Right cardiac atrium (tissue), 5 donors: Measurements from ENCODE around the gene DOCK4. TPM values are rescaled to one million over a fixed set of nuclear protein-coding genes. Genes with fewer than 3 reads are reported as not detected.

Experiments used
- ATAC-seq, 2 donors: fragments of 200-7000 bp; cut with Tn5 transposase; one replicate each; pipeline versions ENCODE4 v1.8.0 to v1.9.1; 2020; ENCODE audit warnings: moderate library complexity in 2 of 2, mild to moderate bottlenecking in 1 of 2
- DNase-seq, 3 donors: peaks; one replicate each; pipeline ENCODE4 v3.0.0-alpha.2; 2020
- H3K27ac ChIP-seq: one replicate; pipeline ENCODE4 v1.5.1; 2013; ENCODE audit warnings: mild to moderate bottlenecking, low read length, control low read depth, moderate library complexity
- H3K27me3 ChIP-seq: one replicate; pipeline ENCODE4 v1.6.1; 2013; ENCODE audit not compliant: control insufficient read depth, insufficient read depth
- H3K4me1 ChIP-seq: one replicate; pipeline ENCODE4 v1.6.1; 2013; ENCODE audit warnings: low read length; ENCODE audit not compliant: control insufficient read depth, insufficient read depth
- H3K4me3 ChIP-seq: one replicate; pipeline ENCODE4 v1.5.1; 2013; ENCODE audit warnings: low read length, control low read depth
- H3K9me3 ChIP-seq: one replicate; pipeline ENCODE4 v1.6.1; 2013; ENCODE audit warnings: low read length; ENCODE audit not compliant: control insufficient read depth
- WGBS: extraction: QIAGEN DNeasy Blood & Tissue Kit; methylation state at CpG from one replicate; pipeline ENCODE4 v1.1.7; 2013; 5-methylcytosine and 5-hydroxymethylcytosine counted together
- intact Hi-C, 4 donors: fragments of 100-400 bp; cut with DNase I; formaldehyde crosslinking; loops; one replicate each; pipeline versions ENCODE4 v1.11.0 to v1.14.0; 2022 to 2023
- polyA plus RNA-seq: library from polyadenylated mRNA; stranded (reverse); fragments of 200-250 nt; gene quantifications from one replicate; pipeline ENCODE4 v1.2.3, GENCODE V29; 2013
- total RNA-seq, 4 donors: library from RNA; stranded (reverse); fragmentation: NEBNext Ultra II Directional; extraction: Animal tissue kit (Norgen Biotek cat#: 25700); gene quantifications; one replicate each; pipeline ENCODE4 v1.2.1, GENCODE V29; 2021
- donor health status: healthy with polysubstance abuse.
- donor health status: DM: no; HTN: yes; CAD: no.
- donor health status: DM: no; HTN: no; CAD: no.
- donor health status: DM: no; HTN: yes; CAD: no; lungs with severe emphysema.
- donor health status: DM: yes; HTN: yes; CAD: no.

DOCK4 gene
- total and polyA plus RNA-seq, 5 donors: 5.7 to 19.9 (median 15.7) TPM

GRCh38 chr7:112021379-112022044 is 184.7 kb downstream of the DOCK4 start:
- Histone ChIP-seq H3K27ac (no peak overlapping the region), H3K4me1 (peaks cover 12% of the 10 kb centered on the region), H3K9me3 (no peaks in the 10 kb centered on the region), H3K4me3 (no peak overlapping the region), H3K27me3 (no peaks in the 10 kb centered on the region)
- ATAC-seq (peak in 1 of 2 donors; percentile 54), DNase-seq (peak in 1 of 3 donors; percentile 66)
- intact Hi-C loops: no loop called here
- WGBS: 67% methylated on average over 7 of the region's 7 CpGs

DNA sequence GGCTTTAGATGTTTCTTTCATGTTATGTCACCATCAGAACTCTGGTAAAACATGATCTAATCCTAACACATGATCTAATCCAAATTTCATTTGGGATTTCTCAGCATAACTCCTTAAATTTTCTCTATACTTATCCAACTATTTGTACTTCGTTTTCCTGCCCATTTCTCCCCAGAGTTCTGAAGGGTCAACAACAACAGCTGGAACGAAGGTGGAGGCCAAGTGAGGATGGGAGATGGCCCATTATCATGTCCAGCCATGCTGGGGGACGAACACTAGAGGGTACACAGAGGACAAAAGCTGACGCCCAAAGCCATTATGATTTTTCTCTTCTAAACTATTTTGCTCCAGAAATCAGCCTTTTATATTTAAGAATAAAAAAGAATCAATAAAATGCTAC is 185.4 kb downstream of the DOCK4 start:
- intact Hi-C loops: no loop called here
- WGBS: 60% methylated on average over 4 of the region's 4 CpGs
- DNase-seq (peak in 1 of 3 donors; percentile 61), ATAC-seq (no peak)
- peaks cover 12% of the 10 kb centered on the region for H3K4me1 ChIP-seq
- H3K9me3 ChIP-seq: no peaks in the 10 kb centered on the region
- no peaks in the 10 kb centered on the region for H3K27me3 ChIP-seq
- H3K4me3 ChIP-seq: no peak overlapping the region
- H3K27ac ChIP-seq: peak overlapping the region; percentile 58

- 97% methylated on average over 1 of the region's 1 CpG for WGBS
- Histone ChIP-seq H3K27ac (no peak overlapping the region), H3K9me3 (no peaks in the 10 kb centered on the region), H3K4me1 (peaks cover 12% of the 10 kb centered on the region), H3K27me3 (no peaks in the 10 kb centered on the region), H3K4me3 (no peak overlapping the region)
- ATAC-seq (no peak), DNase-seq (no peak)
- intact Hi-C loops: no loop called here
Measured at GRCh38 chr7:112019932-112020331, 186.3 kb downstream of the DOCK4 start.

GRCh38 chr7:112018305-112019030 is 187.7 kb downstream of the DOCK4 start:
- peaks cover 12% of the 10 kb centered on the region for H3K4me1 ChIP-seq
- no peak overlapping the region for H3K4me3 ChIP-seq
- DNase-seq (no peak), ATAC-seq (peak in 1 of 2 donors; percentile 38)
- H3K27me3 ChIP-seq: no peaks in the 10 kb centered on the region
- intact Hi-C loops: no loop called here
- H3K9me3 ChIP-seq: no peaks in the 10 kb centered on the region
- no peak overlapping the region for H3K27ac ChIP-seq

DNA sequence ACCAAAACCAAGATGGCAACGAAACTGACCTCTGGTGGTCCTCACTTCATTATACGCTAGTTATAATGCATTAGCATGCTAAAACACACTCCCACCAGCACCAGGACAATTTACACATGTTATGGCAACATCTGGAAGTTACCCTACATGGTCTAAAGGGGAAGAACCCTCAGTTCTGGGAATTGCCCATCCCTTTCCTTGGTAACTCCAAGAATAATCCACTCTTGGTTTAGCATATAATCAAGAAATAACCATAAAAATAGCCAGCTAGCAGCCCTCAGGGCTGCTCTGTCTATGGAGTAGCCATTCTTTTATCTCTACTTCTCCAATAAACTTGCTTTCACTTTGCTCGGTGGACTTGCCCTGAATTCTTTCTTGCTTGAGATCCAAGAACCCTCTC is 191.1 kb downstream of the DOCK4 start:
- peaks cover 11% of the 10 kb centered on the region for H3K4me1 ChIP-seq
- H3K9me3 ChIP-seq: no peaks in the 10 kb centered on the region
- no peaks in the 10 kb centered on the region for H3K27me3 ChIP-seq
- no peak overlapping the region for H3K27ac ChIP-seq
- H3K4me3 ChIP-seq: no peak overlapping the region
- ATAC-seq: no peak
- intact Hi-C loops: no loop called here
- no peak for DNase-seq
- 90% methylated on average over 3 of the region's 3 CpGs for WGBS

DNA sequence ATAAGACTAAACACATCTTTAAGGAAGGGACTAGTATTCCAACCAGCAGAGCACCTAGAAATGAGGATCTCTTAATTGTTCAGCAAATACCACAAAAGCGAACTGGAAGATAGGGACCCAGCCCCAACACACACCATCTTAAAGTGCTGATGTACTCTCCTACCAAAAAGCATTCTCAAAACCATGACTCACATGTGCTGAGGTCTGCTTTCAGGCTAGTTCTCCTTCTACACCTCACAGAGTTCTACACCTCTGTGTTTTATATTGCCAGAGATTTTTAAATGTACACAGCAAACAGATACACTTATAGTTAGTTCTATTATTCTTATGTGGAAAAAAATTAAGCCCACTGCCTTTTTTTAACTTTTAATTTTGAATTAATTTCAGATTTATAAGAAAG is 191.9 kb downstream of the DOCK4 start:
- Histone ChIP-seq H3K9me3 (no peaks in the 10 kb centered on the region), H3K4me1 (peaks cover 11% of the 10 kb centered on the region), H3K4me3 (no peak overlapping the region), H3K27ac (no peak overlapping the region), H3K27me3 (no peaks in the 10 kb centered on the region)
- 92% methylated on average over 1 of the region's 1 CpG for WGBS
- ATAC-seq (no peak), DNase-seq (no peak)
- intact Hi-C loops: no loop called here

- DNase-seq (no peak), ATAC-seq (no peak)
- Histone ChIP-seq H3K9me3 (no peaks in the 10 kb centered on the region), H3K27me3 (no peaks in the 10 kb centered on the region), H3K27ac (no peak overlapping the region), H3K4me3 (no peak overlapping the region), H3K4me1 (peaks cover 11% of the 10 kb centered on the region)
- WGBS: 90% methylated on average over 5 of the region's 5 CpGs
- intact Hi-C loops: no loop called here
Measured at GRCh38 chr7:112013274-112013673, 192.9 kb downstream of the DOCK4 start.

DNA sequence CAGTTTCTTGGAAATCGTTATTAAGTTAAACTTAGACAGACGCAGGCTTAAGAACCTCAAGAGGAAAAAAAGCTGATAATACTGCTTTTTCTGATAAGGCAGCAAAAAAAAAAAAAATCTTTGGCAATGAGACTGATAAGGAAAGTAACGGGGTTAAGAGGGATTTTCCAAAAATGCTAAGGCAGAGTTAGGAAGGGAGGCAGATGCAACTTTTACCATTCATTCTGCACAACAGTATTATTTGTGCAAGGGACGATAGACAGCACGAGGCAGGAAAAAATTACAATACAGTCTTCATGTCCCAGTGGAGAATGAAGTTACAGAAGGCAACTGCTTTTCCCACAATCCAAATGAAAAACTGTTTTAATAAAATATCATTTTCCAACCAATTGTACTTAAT is 194.0 kb downstream of the DOCK4 start:
- WGBS: 20% methylated on average over 5 of the region's 5 CpGs
- intact Hi-C loops: no loop called here

GRCh38 chr7:112010994-112011393 is 195.2 kb downstream of the DOCK4 start:
- 45% methylated on average over 4 of the region's 4 CpGs for WGBS
- Histone ChIP-seq H3K27ac (peak overlapping the region; percentile 24), H3K27me3 (no peaks in the 10 kb centered on the region), H3K4me1 (peaks cover 11% of the 10 kb centered on the region), H3K9me3 (no peaks in the 10 kb centered on the region), H3K4me3 (no peak overlapping the region)
- intact Hi-C loops: no loop called here
- DNase-seq (peak; percentile 26 to 73 (median 70)), ATAC-seq (peak; percentile 76 to 77)

More for the DNA sequence above, 194.0 kb downstream of the DOCK4 start:
- Histone ChIP-seq H3K27ac (no peak overlapping the region), H3K4me1 (peaks cover 8% of the 10 kb centered on the region), H3K27me3 (no peaks in the 10 kb centered on the region), H3K9me3 (no peaks in the 10 kb centered on the region), H3K4me3 (no peak overlapping the region)
- ATAC-seq (peak; percentile 52 to 62), DNase-seq (no peak)

DNA sequence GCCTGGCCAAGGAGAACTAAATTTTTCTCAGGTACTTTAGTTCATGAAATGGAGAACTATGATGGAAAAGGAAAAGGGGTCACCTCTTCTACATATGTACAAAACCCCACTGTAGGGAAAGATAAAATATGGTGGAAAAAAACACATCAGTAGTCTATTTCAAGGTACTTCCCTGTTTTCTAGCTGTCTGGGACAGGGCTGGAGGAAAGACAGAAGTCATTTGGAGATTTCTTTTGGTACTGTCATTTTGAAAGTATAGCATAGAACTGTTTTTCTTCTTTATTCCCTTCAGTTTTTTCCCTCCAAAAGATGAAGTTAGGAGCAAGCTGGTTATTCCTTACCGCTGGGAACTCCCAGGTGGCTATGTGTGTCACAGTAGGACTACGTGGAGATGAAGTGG is 196.1 kb downstream of the DOCK4 start:
- DNase-seq (no peak), ATAC-seq (no peak)
- intact Hi-C loops: no loop called here
- Histone ChIP-seq H3K4me1 (peaks cover 11% of the 10 kb centered on the region), H3K27ac (no peak overlapping the region), H3K27me3 (no peaks in the 10 kb centered on the region), H3K4me3 (no peak overlapping the region), H3K9me3 (no peaks in the 10 kb centered on the region)
- 91% methylated on average over 2 of the region's 2 CpGs for WGBS

DNA sequence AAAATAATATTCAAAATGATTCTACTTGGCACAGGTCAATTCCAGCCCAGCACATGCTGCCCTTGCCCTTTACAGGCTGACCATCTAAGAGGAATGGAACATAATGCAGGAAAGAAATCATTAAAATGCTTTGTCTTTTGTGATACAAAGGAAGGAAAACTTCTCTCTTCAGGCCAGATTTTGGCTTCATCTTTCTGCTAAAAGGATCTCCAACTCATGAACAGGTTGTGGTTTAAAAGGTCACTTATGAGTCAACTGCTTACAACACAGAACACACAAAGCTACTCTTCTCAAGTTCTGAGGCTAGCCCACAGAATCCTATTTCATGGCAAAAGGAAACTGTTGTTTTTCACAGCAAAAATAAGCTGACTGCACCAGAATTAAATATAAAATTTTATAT is 197.1 kb downstream of the DOCK4 start:
- intact Hi-C loops: no loop called here
- Histone ChIP-seq H3K4me1 (peaks cover 11% of the 10 kb centered on the region), H3K4me3 (no peak overlapping the region), H3K27me3 (no peaks in the 10 kb centered on the region), H3K9me3 (no peaks in the 10 kb centered on the region), H3K27ac (no peak overlapping the region)
- ATAC-seq (no peak), DNase-seq (no peak)
